ENCODE data around the gene SLC25A40. TPM values are rescaled to one million over a fixed set of nuclear protein-coding genes. Genes with fewer than 3 reads are reported as not detected.
A peak's percentile ranks its signal among the peaks of the same experiment; 100 is the strongest.

The SLC25A40 gene
- total and polyA plus RNA-seq, 4 donors, result 4.1 to 17.2 (median 12.6) TPM

- DNase-seq, result no peak
- intact Hi-C loops (cut with DNase I), result no loop called here
- H3K36me3 ChIP-seq (ENCODE audit: control insufficient read depth in 1 of 2, insufficient read depth in 2 of 2, low read length in 1 of 2), result no peaks in the 10 kb centered on the region
- no peaks in the 10 kb centered on the region for H3K9me3 ChIP-seq (ENCODE audit: control insufficient read depth, low read length)
- H3K27ac ChIP-seq (ENCODE audit: low read depth in 1 of 2, low read length in 2 of 2), result no peak overlapping the region
- H3K4me3 ChIP-seq (ENCODE audit: low read length in 2 of 2), result no peak overlapping the region
- ATAC-seq (ENCODE audit: low FRiP score), result no peak
- H3K4me1 ChIP-seq (ENCODE audit: control insufficient read depth in 1 of 2, insufficient read depth in 2 of 2, low read length in 2 of 2), result no peaks in the 10 kb centered on the region
- H3K27me3 ChIP-seq (ENCODE audit: control insufficient read depth in 1 of 2, insufficient read depth in 2 of 2, low read length in 1 of 2), result no peaks in the 10 kb centered on the region
Observed at GRCh38 chr7:87818336-87818735, 57.8 kb downstream of the SLC25A40 start.

- Histone ChIP-seq H3K9me3 (ENCODE audit: control insufficient read depth, low read length) (no peaks in the 10 kb centered on the region), H3K4me1 (ENCODE audit: control insufficient read depth in 1 of 2, insufficient read depth in 2 of 2, low read length in 2 of 2) (no peaks in the 10 kb centered on the region), H3K27me3 (ENCODE audit: control insufficient read depth in 1 of 2, insufficient read depth in 2 of 2, low read length in 1 of 2) (no peaks in the 10 kb centered on the region), H3K4me3 (ENCODE audit: low read length in 2 of 2) (no peak overlapping the region), H3K27ac (ENCODE audit: low read depth in 1 of 2, low read length in 2 of 2) (no peak overlapping the region), H3K36me3 (ENCODE audit: control insufficient read depth in 1 of 2, insufficient read depth in 2 of 2, low read length in 1 of 2) (no peaks in the 10 kb centered on the region)
- intact Hi-C loops (cut with DNase I), result no loop called here
- DNase-seq, result no peak
- whole genome bisulfite sequencing, 2 donors, result 56 to 68% methylated on average over 1 of the region's 1 CpG
- ATAC-seq (ENCODE audit: low FRiP score), result no peak
Observed at GRCh38 chr7:87816389-87816788, 59.8 kb downstream of the SLC25A40 start.

- H3K4me1 ChIP-seq (ENCODE audit: control insufficient read depth in 1 of 2, insufficient read depth in 2 of 2, low read length in 2 of 2), result no peaks in the 10 kb centered on the region
- intact Hi-C loops (cut with DNase I), result no loop called here
- H3K4me3 ChIP-seq (ENCODE audit: low read length in 2 of 2), result no peak overlapping the region
- H3K9me3 ChIP-seq (ENCODE audit: control insufficient read depth, low read length), result no peaks in the 10 kb centered on the region
- H3K27me3 ChIP-seq (ENCODE audit: control insufficient read depth in 1 of 2, insufficient read depth in 2 of 2, low read length in 1 of 2), result no peaks in the 10 kb centered on the region
- DNase-seq, result no peak
- H3K27ac ChIP-seq (ENCODE audit: low read depth in 1 of 2, low read length in 2 of 2), result no peak overlapping the region
- WGBS, 2 donors, result 74 to 79% methylated on average over 2 of the region's 2 CpGs
- no peaks in the 10 kb centered on the region for H3K36me3 ChIP-seq (ENCODE audit: control insufficient read depth in 1 of 2, insufficient read depth in 2 of 2, low read length in 1 of 2)
- ATAC-seq (ENCODE audit: low FRiP score), result no peak
Observed at GRCh38 chr7:87810726-87811125, 65.4 kb downstream of the SLC25A40 start.

GRCh38 chr7:87810130-87810529 lies 66.0 kb downstream of the SLC25A40 start:
- Histone ChIP-seq H3K9me3 (ENCODE audit: control insufficient read depth, low read length) (no peaks in the 10 kb centered on the region), H3K4me1 (ENCODE audit: control insufficient read depth in 1 of 2, insufficient read depth in 2 of 2, low read length in 2 of 2) (no peaks in the 10 kb centered on the region), H3K36me3 (ENCODE audit: control insufficient read depth in 1 of 2, insufficient read depth in 2 of 2, low read length in 1 of 2) (no peaks in the 10 kb centered on the region), H3K27ac (ENCODE audit: low read depth in 1 of 2, low read length in 2 of 2) (no peak overlapping the region), H3K27me3 (ENCODE audit: control insufficient read depth in 1 of 2, insufficient read depth in 2 of 2, low read length in 1 of 2) (no peaks in the 10 kb centered on the region), H3K4me3 (ENCODE audit: low read length in 2 of 2) (no peak overlapping the region)
- DNase-seq (no peak), ATAC-seq (ENCODE audit: low FRiP score) (no peak)
- intact Hi-C loops (cut with DNase I), result no loop called here
- WGBS, 2 donors, result 5 to 6% methylated on average over 1 of the region's 1 CpG

GRCh38 chr7:87806150-87806549 lies 70.0 kb downstream of the SLC25A40 start:
- no peak for ATAC-seq (ENCODE audit: low FRiP score)

GRCh38 chr7:87797798-87798403 lies 78.3 kb downstream of the SLC25A40 start:
- no peak for DNase-seq
- Histone ChIP-seq H3K27ac (ENCODE audit: low read depth in 1 of 2, low read length in 2 of 2) (no peak overlapping the region), H3K9me3 (ENCODE audit: control insufficient read depth, low read length) (no peaks in the 10 kb centered on the region), H3K4me1 (ENCODE audit: control insufficient read depth in 1 of 2, insufficient read depth in 2 of 2, low read length in 2 of 2) (no peaks in the 10 kb centered on the region), H3K36me3 (ENCODE audit: control insufficient read depth in 1 of 2, insufficient read depth in 2 of 2, low read length in 1 of 2) (no peaks in the 10 kb centered on the region), H3K27me3 (ENCODE audit: control insufficient read depth in 1 of 2, insufficient read depth in 2 of 2, low read length in 1 of 2) (no peaks in the 10 kb centered on the region), H3K4me3 (ENCODE audit: low read length in 2 of 2) (no peak overlapping the region)
- 1 to 3% methylated on average over 4 of the region's 4 CpGs for WGBS, 2 donors
- intact Hi-C loops (cut with DNase I), result loop anchor here (5.0 kb wide), 2 partner anchors 84 to 89 kb away; no protein-coding TSS in a partner anchor
- peak; percentile 72 for ATAC-seq (ENCODE audit: low FRiP score)

More at GRCh38 chr7:87806150-87806549, 70.0 kb downstream of the SLC25A40 start:
- no peaks in the 10 kb centered on the region for H3K4me1 ChIP-seq (ENCODE audit: control insufficient read depth in 1 of 2, insufficient read depth in 2 of 2, low read length in 2 of 2)
- H3K27me3 ChIP-seq (ENCODE audit: control insufficient read depth in 1 of 2, insufficient read depth in 2 of 2, low read length in 1 of 2), result no peaks in the 10 kb centered on the region
- intact Hi-C loops (cut with DNase I), result no loop called here
- no peak for DNase-seq
- no peak overlapping the region for H3K4me3 ChIP-seq (ENCODE audit: low read length in 2 of 2)
- H3K9me3 ChIP-seq (ENCODE audit: control insufficient read depth, low read length), result no peaks in the 10 kb centered on the region
- H3K27ac ChIP-seq (ENCODE audit: low read depth in 1 of 2, low read length in 2 of 2), result no peak overlapping the region
- H3K36me3 ChIP-seq (ENCODE audit: control insufficient read depth in 1 of 2, insufficient read depth in 2 of 2, low read length in 1 of 2), result no peaks in the 10 kb centered on the region

GRCh38 chr7:87797395-87797794 lies 78.8 kb downstream of the SLC25A40 start:
- intact Hi-C loops (cut with DNase I), result loop anchor here (5.0 kb wide), 2 partner anchors 85 to 90 kb away; no protein-coding TSS in a partner anchor
- H3K4me3 ChIP-seq (ENCODE audit: low read length in 2 of 2), result no peak overlapping the region
- ATAC-seq (ENCODE audit: low FRiP score) (no peak), DNase-seq (no peak)
- no peaks in the 10 kb centered on the region for H3K27me3 ChIP-seq (ENCODE audit: control insufficient read depth in 1 of 2, insufficient read depth in 2 of 2, low read length in 1 of 2)
- no peaks in the 10 kb centered on the region for H3K9me3 ChIP-seq (ENCODE audit: control insufficient read depth, low read length)
- H3K4me1 ChIP-seq (ENCODE audit: control insufficient read depth in 1 of 2, insufficient read depth in 2 of 2, low read length in 2 of 2), result no peaks in the 10 kb centered on the region
- H3K27ac ChIP-seq (ENCODE audit: low read depth in 1 of 2, low read length in 2 of 2), result no peak overlapping the region
- 18 to 26% methylated on average over 1 of the region's 1 CpG for WGBS, 2 donors
- H3K36me3 ChIP-seq (ENCODE audit: control insufficient read depth in 1 of 2, insufficient read depth in 2 of 2, low read length in 1 of 2), result no peaks in the 10 kb centered on the region

GRCh38 chr7:87785368-87785995 lies 90.7 kb downstream of the SLC25A40 start:
- Histone ChIP-seq H3K4me1 (ENCODE audit: control insufficient read depth in 1 of 2, insufficient read depth in 2 of 2, low read length in 2 of 2) (no peaks in the 10 kb centered on the region), H3K27ac (ENCODE audit: low read depth in 1 of 2, low read length in 2 of 2) (no peak overlapping the region), H3K27me3 (ENCODE audit: control insufficient read depth in 1 of 2, insufficient read depth in 2 of 2, low read length in 1 of 2) (no peaks in the 10 kb centered on the region), H3K36me3 (ENCODE audit: control insufficient read depth in 1 of 2, insufficient read depth in 2 of 2, low read length in 1 of 2) (no peaks in the 10 kb centered on the region), H3K9me3 (ENCODE audit: control insufficient read depth, low read length) (peaks cover 2% of the 10 kb centered on the region), H3K4me3 (ENCODE audit: low read length in 2 of 2) (no peak overlapping the region)
- intact Hi-C loops (cut with DNase I), result no loop called here
- 77 to 78% methylated on average over 4 of the region's 4 CpGs for whole genome bisulfite sequencing, 2 donors
- peak; percentile 46 for ATAC-seq (ENCODE audit: low FRiP score)
- no peak for DNase-seq

- Histone ChIP-seq H3K4me3 (ENCODE audit: low read length in 2 of 2) (no peak overlapping the region), H3K36me3 (ENCODE audit: control insufficient read depth in 1 of 2, insufficient read depth in 2 of 2, low read length in 1 of 2) (no peaks in the 10 kb centered on the region), H3K27ac (ENCODE audit: low read depth in 1 of 2, low read length in 2 of 2) (no peak overlapping the region), H3K27me3 (ENCODE audit: control insufficient read depth in 1 of 2, insufficient read depth in 2 of 2, low read length in 1 of 2) (no peaks in the 10 kb centered on the region), H3K4me1 (ENCODE audit: control insufficient read depth in 1 of 2, insufficient read depth in 2 of 2, low read length in 2 of 2) (no peaks in the 10 kb centered on the region), H3K9me3 (ENCODE audit: control insufficient read depth, low read length) (no peaks in the 10 kb centered on the region)
- ATAC-seq (ENCODE audit: low FRiP score) (no peak), DNase-seq (no peak)
- intact Hi-C loops (cut with DNase I), result no loop called here
Observed at GRCh38 chr7:87784424-87784823, 91.7 kb downstream of the SLC25A40 start.

Measured in aorta (tissue), 5 donors.